ENCODE measurements around the gene GRK5. TPM values are rescaled to one million over a fixed set of nuclear protein-coding genes. Genes with fewer than 3 reads are reported as not detected.
A peak's percentile ranks its signal among the peaks of the same experiment; 100 is the strongest.
"Not testable (repeated sequence)": the region's sequence is repeated elsewhere in the genome, so short reads cannot be mapped to it uniquely, and the experiment has no call there.

GRK5 gene
- total RNA-seq, 5 donors from 2014 or later (not counting 1 experiment from before 2014, with no cell fraction given) = 21.7 to 36.8 (median 30.6) TPM

DNA sequence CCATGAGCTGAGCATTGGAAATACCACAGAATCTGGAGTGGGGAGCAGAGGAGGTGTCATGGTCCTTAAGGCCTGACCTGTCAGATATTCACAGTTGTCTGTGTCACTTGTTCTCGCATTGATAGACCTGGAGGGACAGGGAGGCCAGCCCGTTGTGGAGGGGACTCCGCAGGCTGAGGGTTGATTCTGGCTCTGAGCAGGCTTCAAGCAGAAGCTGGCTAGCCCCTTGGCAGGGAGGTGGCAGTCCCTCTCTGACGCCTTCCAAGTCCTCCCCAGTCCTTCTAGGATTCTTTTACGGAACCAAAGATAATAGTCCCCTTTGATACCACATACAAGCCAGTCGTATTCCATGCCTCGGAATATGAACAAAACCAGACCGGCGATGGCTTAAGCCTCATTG, 65.4 kb downstream of the GRK5 start:
- Mint-ChIP-seq H3K36me3 (peaks cover 5% of the 10 kb centered on the region), H3K27ac (no peak overlapping the region), H3K4me1 (peaks cover 74 to 80% (median 75%) of the 10 kb centered on the region in 3 donors), H3K27me3 (no peaks in the 10 kb centered on the region), H3K9me3 (no peaks in the 10 kb centered on the region), H3K4me3 (no peak overlapping the region)
- ChIA-PET CTCF (interaction anchor here in 1 of 2 donors (0.6 kb wide), 1 partner anchor 33 kb away, joined by 4 read pairs; no protein-coding TSS in a partner anchor), POLR2A (interaction anchor here in 1 of 2 donors (0.6 kb wide), 2 partner anchors 30 to 274 kb away, joined by 3 to 5 read pairs; no protein-coding TSS in a partner anchor)
- Histone ChIP-seq H3K9me3 (no peaks in the 10 kb centered on the region), H3K4me1 (ENCODE audit: control insufficient read depth in 1 of 2, extremely low read depth in 1 of 2, insufficient read depth in 2 of 2, low read length in 2 of 2) (peaks cover 33 to 64% of the 10 kb centered on the region in 2 experiments), H3K27ac (ENCODE audit: low read length) (no peak overlapping the region), H3K36me3 (ENCODE audit: control insufficient read depth in 2 of 2, extremely low read depth in 1 of 2, insufficient read depth in 1 of 2, low read length in 1 of 2) (no peaks in the 10 kb centered on the region), H3K27me3 (replicated peaks in 1 of 2; ENCODE audit: control insufficient read depth in 2 of 2, extremely low read depth in 1 of 2, insufficient read depth in 2 of 2, low read length in 1 of 2) (no peaks in the 10 kb centered on the region), H3K4me3 (ENCODE audit: control insufficient read depth in 1 of 2, extremely low read depth in 1 of 2, low read length in 1 of 2) (no peak overlapping the region)
- DNase-seq (no peak), ATAC-seq (replicated peaks in 1 of 4) (no peak)
- 94% methylated on average over 5 of the region's 9 CpGs for WGBS (ENCODE audit: insufficient coverage)

DNA sequence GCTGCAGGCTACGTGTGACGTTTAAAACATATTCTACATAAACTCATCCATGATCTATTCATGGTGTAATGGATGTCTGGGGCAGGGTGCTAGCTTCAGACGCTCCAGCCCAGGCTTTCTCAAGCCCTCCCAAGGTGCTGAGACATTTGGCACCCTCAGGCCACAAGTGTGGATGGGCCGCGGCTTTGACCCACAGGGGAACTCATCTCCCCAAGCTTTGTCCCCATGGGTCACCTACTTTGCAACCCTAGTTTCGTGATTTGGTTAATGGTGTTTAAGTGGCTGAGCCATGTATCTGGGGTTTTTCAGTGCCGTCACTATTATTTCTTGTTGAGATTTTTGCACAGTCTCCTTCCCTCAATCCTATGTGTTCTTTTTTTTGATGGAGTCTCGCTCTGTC, 66.0 kb downstream of the GRK5 start:
- no peaks in the 10 kb centered on the region for H3K27me3 ChIP-seq (replicated peaks in 1 of 2; ENCODE audit: control insufficient read depth in 2 of 2, extremely low read depth in 1 of 2, insufficient read depth in 2 of 2, low read length in 1 of 2)
- no peaks in the 10 kb centered on the region for H3K36me3 ChIP-seq (ENCODE audit: control insufficient read depth in 2 of 2, extremely low read depth in 1 of 2, insufficient read depth in 1 of 2, low read length in 1 of 2)
- WGBS (ENCODE audit: insufficient coverage) = 100% methylated on average over 3 of the region's 8 CpGs
- H3K36me3 Mint-ChIP-seq = peaks cover 5% of the 10 kb centered on the region
- no peaks in the 10 kb centered on the region for H3K9me3 Mint-ChIP-seq
- CTCF ChIA-PET = interaction anchor here (0.6 to 1.0 kb wide), 3 partner anchors 14 to 64 kb away, joined by 3 to 5 read pairs (median 4); no protein-coding TSS in a partner anchor
- H3K9me3 ChIP-seq = no peaks in the 10 kb centered on the region
- no peak overlapping the region for H3K4me3 Mint-ChIP-seq
- H3K4me3 ChIP-seq (ENCODE audit: control insufficient read depth in 1 of 2, extremely low read depth in 1 of 2, low read length in 1 of 2) = no peak overlapping the region
- H3K27ac Mint-ChIP-seq = no peak overlapping the region
- H3K4me1 ChIP-seq (ENCODE audit: control insufficient read depth in 1 of 2, extremely low read depth in 1 of 2, insufficient read depth in 2 of 2, low read length in 2 of 2) = peaks cover 30 to 57% of the 10 kb centered on the region in 2 experiments
- H3K4me1 Mint-ChIP-seq = peaks cover 68 to 79% (median 73%) of the 10 kb centered on the region in 3 donors
- POLR2A ChIA-PET = no interaction called here
- no peak overlapping the region for H3K27ac ChIP-seq (ENCODE audit: low read length)
- no peak for ATAC-seq (replicated peaks in 1 of 4)
- DNase-seq = no peak
- H3K27me3 Mint-ChIP-seq = no peaks in the 10 kb centered on the region

DNA sequence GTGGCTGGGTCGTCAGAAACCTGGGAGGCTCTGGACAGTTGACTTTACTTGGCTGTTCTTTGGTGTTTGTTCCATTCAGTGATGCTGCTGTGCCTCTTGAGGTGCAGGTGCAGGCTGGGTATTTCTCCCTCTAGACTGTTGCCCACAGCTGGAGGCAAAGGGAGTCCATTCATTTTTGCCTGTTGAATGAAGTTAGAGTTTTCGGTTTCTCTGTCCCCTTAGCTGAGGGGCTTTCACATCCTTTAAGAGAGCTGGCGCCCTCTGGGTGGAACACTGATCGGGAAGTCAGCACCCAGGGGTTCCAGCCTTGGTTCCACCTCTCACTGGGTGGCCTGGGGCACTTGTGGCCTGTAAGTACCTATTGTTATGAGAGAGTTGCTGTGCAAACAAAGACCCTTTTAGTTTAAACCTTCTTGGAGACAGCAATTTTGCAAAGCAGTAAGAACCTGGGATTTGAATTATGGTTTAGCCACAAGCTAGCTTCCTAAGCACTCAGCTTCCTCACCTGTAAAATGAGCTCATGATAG, 67.2 kb downstream of the GRK5 start:
- Mint-ChIP-seq H3K9me3 (no peaks in the 10 kb centered on the region), H3K36me3 (peaks cover 5% of the 10 kb centered on the region), H3K27me3 (no peaks in the 10 kb centered on the region), H3K4me3 (no peak overlapping the region), H3K27ac (peak overlapping the region in 1 of 2 donors; percentile 39), H3K4me1 (peaks cover 62 to 78% (median 68%) of the 10 kb centered on the region in 3 donors)
- Histone ChIP-seq H3K4me3 (ENCODE audit: control insufficient read depth in 1 of 2, extremely low read depth in 1 of 2, low read length in 1 of 2) (no peak overlapping the region), H3K36me3 (ENCODE audit: control insufficient read depth in 2 of 2, extremely low read depth in 1 of 2, insufficient read depth in 1 of 2, low read length in 1 of 2) (no peaks in the 10 kb centered on the region), H3K27me3 (replicated peaks in 1 of 2; ENCODE audit: control insufficient read depth in 2 of 2, extremely low read depth in 1 of 2, insufficient read depth in 2 of 2, low read length in 1 of 2) (no peaks in the 10 kb centered on the region), H3K4me1 (ENCODE audit: control insufficient read depth in 1 of 2, extremely low read depth in 1 of 2, insufficient read depth in 2 of 2, low read length in 2 of 2) (peaks cover 24 to 45% of the 10 kb centered on the region in 2 experiments), H3K9me3 (no peaks in the 10 kb centered on the region), H3K27ac (ENCODE audit: low read length) (no peak overlapping the region)
- WGBS (ENCODE audit: insufficient coverage) = 55% methylated on average over 1 of the region's 4 CpGs
- ATAC-seq (replicated peaks in 1 of 4) (no peak), DNase-seq (no peak)
- POLR2A ChIA-PET = interaction anchor here in 1 of 2 donors (0.5 kb wide), 1 partner anchor 165 kb away, joined by 5 read pairs; no protein-coding TSS in a partner anchor
- CTCF ChIA-PET = interaction anchor here (1.0 kb wide), 2 partner anchors 15 to 70 kb away, joined by 3 to 5 read pairs; no protein-coding TSS in a partner anchor

DNA sequence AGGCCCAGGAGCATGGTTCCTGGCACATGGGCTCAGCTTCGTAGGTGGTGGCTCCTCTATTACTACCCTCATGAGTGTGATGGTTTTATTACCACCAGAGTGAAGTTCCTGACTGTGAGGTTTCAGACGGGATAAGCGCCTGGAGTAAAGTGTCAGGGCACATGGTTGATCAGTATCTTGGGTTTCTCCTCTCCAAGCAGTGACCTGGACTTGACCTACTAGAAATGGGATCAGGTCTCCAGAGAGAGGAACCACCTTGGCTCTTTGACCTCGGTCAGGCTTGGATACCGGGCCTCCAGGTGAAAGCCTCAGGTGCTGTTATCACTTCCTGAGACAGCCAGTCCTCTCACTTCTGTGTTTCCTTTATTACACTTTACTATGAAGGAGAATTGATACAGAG, 67.7 kb downstream of the GRK5 start:
- DNase-seq (no peak), ATAC-seq (replicated peaks in 1 of 4) (no peak)
- Histone ChIP-seq H3K4me1 (ENCODE audit: control insufficient read depth in 1 of 2, extremely low read depth in 1 of 2, insufficient read depth in 2 of 2, low read length in 2 of 2) (peaks cover 22 to 40% of the 10 kb centered on the region in 2 experiments), H3K27ac (ENCODE audit: low read length) (no peak overlapping the region), H3K9me3 (no peaks in the 10 kb centered on the region), H3K36me3 (ENCODE audit: control insufficient read depth in 2 of 2, extremely low read depth in 1 of 2, insufficient read depth in 1 of 2, low read length in 1 of 2) (no peaks in the 10 kb centered on the region), H3K27me3 (replicated peaks in 1 of 2; ENCODE audit: control insufficient read depth in 2 of 2, extremely low read depth in 1 of 2, insufficient read depth in 2 of 2, low read length in 1 of 2) (no peaks in the 10 kb centered on the region), H3K4me3 (ENCODE audit: control insufficient read depth in 1 of 2, extremely low read depth in 1 of 2, low read length in 1 of 2) (no peak overlapping the region)
- WGBS (ENCODE audit: insufficient coverage) = 100% methylated on average over 2 of the region's 5 CpGs
- H3K27me3 Mint-ChIP-seq = no peaks in the 10 kb centered on the region
- H3K4me1 Mint-ChIP-seq = peaks cover 62 to 73% (median 68%) of the 10 kb centered on the region in 3 donors
- CTCF ChIA-PET = interaction anchor here in 1 of 2 donors (1.0 kb wide), 1 partner anchor 71 kb away, joined by 3 read pairs; no protein-coding TSS in a partner anchor
- no peaks in the 10 kb centered on the region for H3K9me3 Mint-ChIP-seq
- peak overlapping the region in 1 of 2 donors; percentile 39 for H3K27ac Mint-ChIP-seq
- peaks cover 5% of the 10 kb centered on the region for H3K36me3 Mint-ChIP-seq
- POLR2A ChIA-PET = no interaction called here
- no peak overlapping the region for H3K4me3 Mint-ChIP-seq

DNA sequence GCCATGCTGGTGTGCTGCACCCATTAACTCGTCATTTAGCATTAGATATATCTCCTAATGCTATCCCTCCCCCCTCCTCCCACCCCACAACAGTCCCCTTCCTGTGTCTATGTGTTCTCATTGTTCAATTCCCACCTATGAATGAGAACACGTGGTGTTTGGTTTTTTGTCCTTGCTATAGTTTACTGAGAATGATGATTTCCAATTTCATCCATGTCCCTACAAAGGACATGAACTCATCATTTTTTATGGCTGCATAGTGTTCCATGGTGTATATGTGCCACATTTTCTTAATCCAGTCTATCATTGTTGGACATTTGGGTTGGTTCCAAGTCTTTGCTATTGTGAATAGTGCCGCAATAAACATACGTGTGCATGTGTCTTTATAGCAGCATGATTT, 68.8 kb downstream of the GRK5 start:
- H3K4me3 ChIP-seq (ENCODE audit: control insufficient read depth in 1 of 2, extremely low read depth in 1 of 2, low read length in 1 of 2); H3K36me3 ChIP-seq (ENCODE audit: control insufficient read depth in 2 of 2, extremely low read depth in 1 of 2, insufficient read depth in 1 of 2, low read length in 1 of 2); H3K36me3 Mint-ChIP-seq; H3K27ac Mint-ChIP-seq; ATAC-seq (replicated peaks in 1 of 4); H3K9me3 Mint-ChIP-seq; H3K4me3 Mint-ChIP-seq; H3K27me3 Mint-ChIP-seq; DNase-seq; H3K27me3 ChIP-seq (replicated peaks in 1 of 2; ENCODE audit: control insufficient read depth in 2 of 2, extremely low read depth in 1 of 2, insufficient read depth in 2 of 2, low read length in 1 of 2); H3K9me3 ChIP-seq; CTCF ChIA-PET; POLR2A ChIA-PET; H3K27ac ChIP-seq (ENCODE audit: low read length): not testable (repeated sequence)
- peaks cover 12 to 35% of the 10 kb centered on the region in 2 experiments for H3K4me1 ChIP-seq (ENCODE audit: control insufficient read depth in 1 of 2, extremely low read depth in 1 of 2, insufficient read depth in 2 of 2, low read length in 2 of 2)
- WGBS (ENCODE audit: insufficient coverage) = no CpG with 5 or more reads among the region's 4 CpGs
- peaks cover 62 to 73% (median 68%) of the 10 kb centered on the region in 3 donors for H3K4me1 Mint-ChIP-seq

DNA sequence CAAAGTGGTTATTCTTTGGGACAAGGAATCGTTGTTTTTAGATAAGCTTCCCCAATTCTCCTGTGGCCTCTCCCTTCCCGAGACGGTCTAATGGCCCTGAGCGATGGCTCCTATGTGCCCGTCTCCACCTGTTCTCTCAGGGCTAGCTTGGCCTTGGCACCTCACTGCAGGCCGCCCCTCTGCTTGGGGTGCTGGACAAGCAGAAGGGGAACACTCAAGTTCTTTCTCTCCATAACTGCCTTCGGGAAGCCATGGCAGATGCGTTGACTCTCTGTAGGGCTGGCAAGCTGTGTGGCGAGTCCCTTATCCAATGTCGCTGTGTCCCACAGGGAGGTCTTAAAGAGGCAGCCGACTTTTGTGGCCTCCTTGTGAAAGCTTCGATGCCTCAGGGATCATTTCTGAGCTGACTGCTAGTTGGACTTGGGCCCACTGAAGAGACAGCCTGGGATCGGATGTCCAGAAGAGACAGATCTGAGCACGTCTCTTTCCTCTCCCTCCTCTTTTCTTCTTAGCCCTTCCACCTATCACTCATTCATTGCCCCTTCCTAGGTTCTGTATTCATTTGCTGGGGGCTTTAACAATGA, 70.8 kb downstream of the GRK5 start:
- H3K4me3 Mint-ChIP-seq = no peak overlapping the region
- CTCF ChIA-PET = interaction anchor here in 1 of 2 donors (0.5 kb wide), 1 partner anchor 105 kb away, joined by 3 read pairs; no protein-coding TSS in a partner anchor

More for the DNA sequence above, 70.8 kb downstream of the GRK5 start:
- H3K4me1 Mint-ChIP-seq = peaks cover 61 to 69% (median 64%) of the 10 kb centered on the region in 3 donors
- no peaks in the 10 kb centered on the region for H3K9me3 Mint-ChIP-seq
- WGBS (ENCODE audit: insufficient coverage) = 96% methylated on average over 13 of the region's 14 CpGs
- no peaks in the 10 kb centered on the region for H3K9me3 ChIP-seq
- no peaks in the 10 kb centered on the region for H3K36me3 ChIP-seq (ENCODE audit: control insufficient read depth in 2 of 2, extremely low read depth in 1 of 2, insufficient read depth in 1 of 2, low read length in 1 of 2)
- H3K27ac ChIP-seq (ENCODE audit: low read length) = no peak overlapping the region
- no peak for DNase-seq
- H3K36me3 Mint-ChIP-seq = peaks cover 5% of the 10 kb centered on the region
- H3K4me3 ChIP-seq (ENCODE audit: control insufficient read depth in 1 of 2, extremely low read depth in 1 of 2, low read length in 1 of 2) = no peak overlapping the region
- POLR2A ChIA-PET = no interaction called here
- H3K4me1 ChIP-seq (ENCODE audit: control insufficient read depth in 1 of 2, extremely low read depth in 1 of 2, insufficient read depth in 2 of 2, low read length in 2 of 2) = peaks cover 5 to 35% of the 10 kb centered on the region in 2 experiments
- no peak overlapping the region for H3K27ac Mint-ChIP-seq
- no peaks in the 10 kb centered on the region for H3K27me3 Mint-ChIP-seq
- H3K27me3 ChIP-seq (replicated peaks in 1 of 2; ENCODE audit: control insufficient read depth in 2 of 2, extremely low read depth in 1 of 2, insufficient read depth in 2 of 2, low read length in 1 of 2) = no peaks in the 10 kb centered on the region
- no peak for ATAC-seq (replicated peaks in 1 of 4)
